Endothelial cell (in vitro differentiated cells): ENCODE results near the gene FMN1. TPM values are rescaled to one million over a fixed set of nuclear protein-coding genes. Genes with fewer than 3 reads are reported as not detected.

Experiments
- DNase-seq: peaks from one replicate; pipeline ENCODE4 v3.0.0; 2021; ENCODE audit warnings: low spot score
- H3K27ac Mint-ChIP-seq: one replicate; pipeline ENCODE4 v1.8.0; 2021; ENCODE audit warnings: mixed read lengths, inconsistent platforms; ENCODE audit not compliant: unreplicated experiment
- H3K27me3 Mint-ChIP-seq: one replicate; pipeline ENCODE4 v1.8.0; 2021; ENCODE audit warnings: mild to moderate bottlenecking, moderate library complexity, mixed read lengths, inconsistent platforms; ENCODE audit not compliant: unreplicated experiment
- H3K36me3 Mint-ChIP-seq: one replicate; pipeline ENCODE4 v1.8.0; 2021; ENCODE audit warnings: mild to moderate bottlenecking, low read depth, mixed read lengths, inconsistent platforms; ENCODE audit not compliant: unreplicated experiment
- H3K4me1 Mint-ChIP-seq: one replicate; pipeline ENCODE4 v1.8.0; 2021; ENCODE audit warnings: mild to moderate bottlenecking, mixed read lengths, inconsistent platforms; ENCODE audit not compliant: unreplicated experiment
- H3K4me3 Mint-ChIP-seq: one replicate; pipeline ENCODE4 v1.8.0; 2021; ENCODE audit warnings: mild to moderate bottlenecking, mixed read lengths, inconsistent platforms; ENCODE audit not compliant: unreplicated experiment
- H3K9me3 Mint-ChIP-seq: one replicate; pipeline ENCODE4 v1.8.0; 2021; ENCODE audit warnings: mixed read lengths, inconsistent platforms; ENCODE audit not compliant: unreplicated experiment
- CTCF ChIP-seq: fragments of 200-600 bp; sonication (generic); IDR thresholded peaks from one replicate; pipeline ENCODE4 v1.5.0; 2021; ENCODE audit warnings: antibody characterized with exemption; ENCODE audit not compliant: unreplicated experiment
- total RNA-seq: library from RNA; stranded (reverse); fragmentation: NEBNext Ultra II Directional; extraction: Animal tissue kit (Norgen Biotek cat#: 25700); gene quantifications from one replicate; pipeline ENCODE4 v1.2.1, GENCODE V29; 2021; ENCODE audit not compliant: unreplicated experiment

FMN1 gene
- total RNA-seq, 1 donor from 2014 or later = 1.3 TPM

GRCh38 chr15:33242165-33242564, 47.7 kb upstream of the FMN1 start:
- Mint-ChIP-seq H3K4me3 (no peak overlapping the region), H3K36me3 (no peaks in the 10 kb centered on the region), H3K9me3 (no peaks in the 10 kb centered on the region), H3K4me1 (peaks cover 13% of the 10 kb centered on the region), H3K27me3 (no peaks in the 10 kb centered on the region), H3K27ac (peak overlapping the region; percentile 97)
- DNase-seq = peak; percentile 18
- no peak for TF ChIP-seq CTCF

GRCh38 chr15:33236841-33237509, 42.5 kb upstream of the FMN1 start:
- no peak for DNase-seq
- H3K4me3 Mint-ChIP-seq = no peak overlapping the region
- no peak for TF ChIP-seq CTCF
- H3K4me1 Mint-ChIP-seq = peaks cover 6% of the 10 kb centered on the region
- no peak overlapping the region for H3K27ac Mint-ChIP-seq
- H3K9me3 Mint-ChIP-seq = no peaks in the 10 kb centered on the region
- peaks cover 3% of the 10 kb centered on the region for H3K27me3 Mint-ChIP-seq
- H3K36me3 Mint-ChIP-seq = no peaks in the 10 kb centered on the region

- no peaks in the 10 kb centered on the region for H3K4me1 Mint-ChIP-seq
- DNase-seq = peak; percentile 39
- H3K9me3 Mint-ChIP-seq = no peaks in the 10 kb centered on the region
- no peak for TF ChIP-seq CTCF
- peaks cover 3% of the 10 kb centered on the region for H3K27me3 Mint-ChIP-seq
- H3K4me3 Mint-ChIP-seq = no peak overlapping the region
- H3K27ac Mint-ChIP-seq = no peak overlapping the region
- H3K36me3 Mint-ChIP-seq = no peaks in the 10 kb centered on the region
These were observed 39.5 kb upstream of the FMN1 start for GRCh38 chr15:33234020-33234461.

GRCh38 chr15:33226559-33227181, 32.2 kb upstream of the FMN1 start:
- no peaks in the 10 kb centered on the region for H3K36me3 Mint-ChIP-seq
- no peaks in the 10 kb centered on the region for H3K27me3 Mint-ChIP-seq
- H3K4me3 Mint-ChIP-seq = no peak overlapping the region
- TF ChIP-seq CTCF = no peak
- H3K4me1 Mint-ChIP-seq = no peaks in the 10 kb centered on the region
- no peak for DNase-seq
- no peak overlapping the region for H3K27ac Mint-ChIP-seq
- no peaks in the 10 kb centered on the region for H3K9me3 Mint-ChIP-seq

- no peak for DNase-seq
- no peak for TF ChIP-seq CTCF
- Mint-ChIP-seq H3K4me3 (no peak overlapping the region), H3K27me3 (peaks cover 3% of the 10 kb centered on the region), H3K27ac (no peak overlapping the region), H3K4me1 (no peaks in the 10 kb centered on the region), H3K36me3 (no peaks in the 10 kb centered on the region), H3K9me3 (no peaks in the 10 kb centered on the region)
These were observed 23.6 kb upstream of the FMN1 start for GRCh38 chr15:33218071-33218491.
